Suppressor macrophage treated with lipopolysaccharide for 1 hour (primary cell): Measurements from ENCODE around the gene STK17A.
"Not testable (repeated sequence)": the region's sequence is repeated elsewhere in the genome, so short reads cannot be mapped to it uniquely, and the experiment has no call there.

Experiments used
- DNase-seq, 3 donors: peaks; one replicate each; pipeline ENCODE4 v3.0.0-alpha.2; 2020 to 2022

The STK17A gene

DNA sequence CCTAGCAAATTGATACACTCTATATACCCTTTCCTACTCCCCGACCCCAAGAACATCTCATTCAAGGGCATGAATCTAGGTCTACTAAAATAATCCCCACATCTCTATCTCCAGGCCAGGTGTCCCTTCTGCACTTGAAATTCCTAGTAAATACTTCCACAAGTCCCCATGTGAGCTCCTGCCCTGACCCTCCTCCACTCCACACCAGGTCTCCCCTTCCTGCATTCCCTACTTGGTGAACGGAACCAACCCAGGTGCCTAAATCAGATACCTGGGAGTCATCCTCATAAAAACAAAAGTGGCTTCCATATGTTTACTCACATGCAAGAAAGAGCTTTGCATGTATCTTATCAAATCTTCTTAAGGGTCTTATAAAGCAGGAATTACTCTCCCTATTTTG lies 77.2 kb downstream of the STK17A start:
- no peak for DNase-seq

DNA sequence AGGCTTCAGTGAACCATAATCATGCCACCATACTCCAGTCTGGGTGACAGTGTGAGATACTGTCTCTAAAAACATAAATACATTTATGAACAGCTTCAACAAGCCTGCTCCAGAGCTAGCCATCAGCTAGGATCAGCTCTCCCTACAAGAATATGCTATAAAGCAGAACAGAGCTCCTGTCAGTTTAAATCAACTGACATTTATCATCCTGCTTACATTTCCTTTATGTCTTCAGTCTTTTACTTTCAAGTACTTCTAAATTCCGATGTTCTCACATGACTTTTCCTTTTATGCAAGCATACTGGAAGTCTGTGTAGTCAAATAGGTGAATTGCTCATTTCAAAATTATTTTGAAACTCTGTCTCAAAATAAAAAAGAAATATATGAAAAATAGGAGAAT lies 81.8 kb downstream of the STK17A start:
- DNase-seq = no peak

DNA sequence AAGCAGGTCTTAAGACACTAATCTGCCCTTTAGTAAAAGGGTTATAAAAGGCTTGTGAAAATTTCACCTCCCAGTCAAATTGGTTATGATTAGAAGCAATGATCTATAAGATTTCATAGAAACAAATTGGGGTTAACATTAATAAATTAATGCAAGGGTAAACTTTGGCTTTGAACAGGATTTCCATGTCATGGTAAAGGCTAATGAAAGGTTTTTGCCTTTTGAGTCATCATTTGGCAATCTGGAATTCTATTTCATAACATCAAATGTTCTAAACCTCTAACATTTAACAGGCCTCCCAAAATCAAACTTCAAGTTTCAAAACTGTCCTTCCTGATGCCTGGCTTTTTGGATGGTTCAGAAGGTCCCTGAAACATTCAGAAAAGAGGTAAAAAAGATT lies 84.0 kb downstream of the STK17A start:
- no peak for DNase-seq

DNA sequence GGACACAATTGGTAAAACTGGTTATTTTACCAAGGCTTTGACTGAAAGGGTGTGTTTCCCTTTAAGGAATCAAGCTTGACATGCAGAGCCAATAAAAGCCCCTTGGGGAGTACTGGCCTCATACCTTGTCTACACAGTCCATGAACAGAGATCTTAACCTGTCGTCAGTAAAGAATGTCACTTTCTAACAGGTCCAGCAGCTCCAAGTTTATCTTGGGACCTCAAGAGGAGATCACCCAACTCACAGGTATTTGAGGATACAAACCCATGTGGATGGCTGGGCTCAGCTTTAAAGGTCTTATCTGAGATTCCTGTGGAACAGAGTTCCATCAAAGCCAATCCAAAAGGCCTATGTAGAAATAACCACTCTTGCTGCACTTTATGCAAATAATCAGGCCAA lies 85.1 kb downstream of the STK17A start:
- DNase-seq = no peak

DNA sequence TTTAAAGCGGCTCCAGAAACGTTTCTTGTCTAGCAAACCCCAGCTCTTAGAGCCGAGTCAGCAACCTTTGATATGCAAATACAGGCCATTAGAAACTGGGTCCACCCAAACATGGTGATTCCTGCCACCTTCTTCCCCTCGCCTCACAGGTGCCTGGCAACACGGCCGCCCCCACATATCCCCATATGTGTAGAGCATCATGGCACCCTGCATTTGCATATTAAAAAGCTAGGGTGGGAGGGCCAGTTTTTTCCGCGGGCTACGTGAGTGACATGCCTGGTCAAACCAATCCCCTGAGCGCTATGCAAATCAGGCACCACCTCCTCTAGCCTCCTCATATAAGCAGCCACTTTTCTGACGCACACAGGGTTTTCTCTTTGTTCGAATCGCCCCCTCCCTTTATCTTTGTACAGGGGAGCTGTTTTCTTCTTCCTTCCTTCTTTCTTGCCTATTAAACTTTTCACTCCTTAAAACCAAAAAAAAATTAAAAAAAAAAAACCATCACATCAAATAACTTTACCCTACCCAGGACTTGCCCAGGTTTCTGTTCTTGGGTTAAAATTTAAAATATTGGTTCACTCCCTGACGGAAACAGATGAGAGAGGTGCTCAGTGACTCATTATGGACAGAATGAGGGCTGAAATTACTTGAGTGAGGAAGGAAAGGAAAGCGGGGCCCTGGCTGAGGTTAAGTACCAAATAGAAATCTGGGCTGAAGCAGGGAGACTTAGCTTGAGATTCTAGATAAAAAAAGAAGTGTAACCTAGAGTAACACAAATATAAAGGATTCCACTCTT lies 86.6 kb downstream of the STK17A start:
- DNase-seq = no peak

DNA sequence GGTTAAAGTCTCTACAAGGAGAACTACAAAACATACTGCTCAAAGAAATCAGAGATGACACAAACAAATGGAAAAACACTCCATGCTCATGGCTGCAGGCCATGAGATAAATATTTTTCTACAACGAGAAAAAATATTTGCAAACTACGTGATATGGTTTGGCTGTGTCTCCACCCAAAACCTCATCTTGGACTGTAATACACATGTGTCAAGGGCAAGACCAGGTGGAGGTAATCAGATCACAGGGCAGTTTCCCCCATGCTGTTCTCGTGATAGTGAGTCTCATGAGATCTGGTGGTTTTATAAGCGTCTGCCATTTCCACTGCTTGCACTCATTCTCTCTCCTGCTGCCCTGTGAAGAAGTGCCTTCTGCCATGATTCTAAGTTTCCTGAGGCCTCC lies 88.6 kb downstream of the STK17A start:
- DNase-seq = no peak

DNA sequence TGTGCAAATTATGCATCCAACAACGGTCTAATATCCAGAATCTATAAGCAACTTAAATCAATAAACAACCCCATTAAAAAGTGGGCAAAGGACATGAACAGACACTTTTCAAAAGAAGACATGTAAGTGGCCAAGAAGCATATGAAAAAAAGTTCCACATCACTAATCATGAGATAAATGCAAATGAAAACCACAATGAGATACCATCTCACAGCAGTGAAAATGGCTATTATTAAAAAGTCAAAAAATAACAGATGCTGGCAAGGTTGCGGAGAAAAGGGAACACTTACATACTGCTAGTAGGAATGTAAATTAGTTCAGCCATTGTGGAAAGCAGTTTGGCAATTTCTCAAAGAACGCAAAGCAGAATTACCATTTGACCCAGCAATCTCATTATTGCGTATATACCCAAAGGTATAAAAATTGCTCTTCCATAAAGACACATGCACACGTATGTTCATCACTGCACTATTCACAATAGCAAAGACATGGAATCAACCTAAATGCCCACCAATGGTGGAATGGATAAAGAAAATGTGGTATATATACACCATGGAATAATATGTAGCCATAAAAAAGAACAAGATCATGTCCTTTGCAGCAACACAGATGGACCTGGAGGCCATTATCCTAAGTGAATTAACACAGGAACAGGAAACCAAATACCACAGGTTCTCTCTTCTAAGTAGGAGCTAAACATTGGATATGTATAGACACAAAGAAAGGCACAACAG lies 90.5 kb downstream of the STK17A start:
- not testable (repeated sequence) for DNase-seq

DNA sequence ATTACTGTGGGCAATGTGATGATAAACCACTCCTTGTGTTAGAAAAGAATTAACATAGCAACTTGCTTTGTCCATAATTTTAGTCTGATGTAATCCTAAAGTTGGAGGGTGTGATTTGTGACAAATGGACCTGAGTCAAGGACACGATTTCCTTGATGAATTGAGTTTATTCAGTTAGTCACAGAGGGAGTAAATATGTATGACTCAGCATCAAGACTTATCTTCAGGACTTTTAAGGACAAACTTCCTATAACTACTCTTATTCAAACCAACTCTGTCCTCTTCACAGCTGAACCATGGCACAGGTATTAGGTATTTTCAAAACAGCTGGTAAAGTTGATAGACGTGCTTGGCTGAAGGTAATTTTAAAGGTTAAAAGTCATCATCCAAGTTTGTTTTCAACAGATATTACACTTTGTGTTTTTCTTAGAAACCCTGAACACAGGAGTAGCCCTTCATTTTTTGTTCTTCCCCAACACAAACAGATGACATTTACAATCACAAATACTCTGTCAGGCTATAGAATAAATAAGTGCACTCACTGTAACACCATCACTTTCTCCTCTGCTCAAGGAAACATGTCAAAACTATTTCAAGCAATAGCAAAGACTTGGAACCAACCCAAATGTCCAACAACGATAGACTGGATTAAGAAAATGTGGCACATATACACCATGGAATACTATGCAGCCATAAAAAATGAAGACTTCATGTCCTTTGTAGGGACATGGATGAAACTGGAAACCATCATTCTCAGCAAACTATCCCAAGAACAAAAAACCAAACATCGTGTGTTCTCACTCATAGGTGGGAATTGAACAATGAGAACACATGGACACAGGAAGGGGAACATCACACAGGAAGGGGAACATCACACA lies 91.9 kb downstream of the STK17A start:
- peak; percentile 17 to 59 (median 57) for DNase-seq
